ENCODE data around the gene ZC3H4.

Gene ZC3H4

DNA sequence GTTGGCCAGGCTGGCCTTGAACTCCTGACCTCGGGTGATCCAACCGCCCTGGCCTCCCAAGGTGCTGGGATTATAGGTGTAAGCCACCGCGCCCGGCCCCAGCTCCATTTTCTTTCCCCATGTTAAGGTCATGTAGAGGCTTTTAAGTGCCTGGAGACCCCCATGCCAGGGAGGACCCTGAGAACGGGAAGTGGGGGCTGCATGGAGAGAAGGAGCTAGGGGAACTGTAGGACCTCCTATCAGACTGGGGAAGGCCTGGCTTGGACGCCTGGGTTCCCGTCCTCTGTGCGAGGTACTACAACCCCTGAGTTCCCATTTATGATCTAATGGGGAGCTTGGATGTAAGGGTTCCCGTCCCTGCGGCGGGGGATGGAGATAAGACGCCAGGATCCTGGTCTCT lies 94.7 kb downstream of the ZC3H4 start:
- DNase-seq, result no peak

Data from activated naive CD4-positive, alpha-beta T cell treated with anti-CD3 and anti-CD28 coated beads, Interleukin-2, amount 50 U/mL, for 16 hours (primary cell).